ENCODE measurements around the gene ZCCHC4. TPM values are rescaled to one million over a fixed set of nuclear protein-coding genes. Genes with fewer than 3 reads are reported as not detected.

The ZCCHC4 gene
- polyA plus RNA-seq, 1 of the 3 experiments (the other 2 are of a cell fraction) = 4.8 TPM

- no peak overlapping the region for H3K27ac ChIP-seq (ENCODE audit: low read depth in 2 of 2, low read length in 1 of 2)
- ChIA-PET CTCF (interaction anchor here (0.8 to 2.3 kb wide), 3 partner anchors 10 to 66 kb away, joined by 3 to 14 read pairs (median 4); partner anchors contain the start of gene ZCCHC4), POLR2A (no interaction called here)
- no peak for TF ChIP-seq PBX3 (IDR thresholded peaks at IDR 0.05)
- TF ChIP-seq YY1 (IDR thresholded peaks at IDR 0.05; ENCODE audit: low read depth) = no peak
- no peak for TF ChIP-seq EZH2phosphoT487 (IDR thresholded peaks at IDR 0.05; ENCODE audit: borderline replicate concordance, low read depth)
- no peak for TF ChIP-seq ELF1 (IDR thresholded peaks at IDR 0.05)
- no peak for TF ChIP-seq MAX (IDR thresholded peaks at IDR 0.05; ENCODE audit: low read depth)
- TF ChIP-seq FOXJ3 (CRISPR knock-in tag; IDR thresholded peaks at IDR 0.05) = no peak
- no peak for TF ChIP-seq SMC3 (IDR thresholded peaks at IDR 0.05; ENCODE audit: low read depth, low read length)
- no peak for TF ChIP-seq RAD21 (IDR thresholded peaks at IDR 0.05; ENCODE audit: low read length)
- TF ChIP-seq ZBTB33 (IDR thresholded peaks at IDR 0.05; ENCODE audit: borderline replicate concordance, low read depth) = no peak
- TF ChIP-seq USF2 (IDR thresholded peaks at IDR 0.05; ENCODE audit: borderline replicate concordance, low read depth, low read length) = no peak
- TF ChIP-seq GABPA (IDR thresholded peaks at IDR 0.05; ENCODE audit: low read depth) = no peak
- TF ChIP-seq TAF1 (IDR thresholded peaks at IDR 0.05; ENCODE audit: borderline replicate concordance, low read depth, low read length) = no peak
- TF ChIP-seq NRF1 (IDR thresholded peaks at IDR 0.05; ENCODE audit: low read depth, low read length) = no peak
- TF ChIP-seq FOSL2 (IDR thresholded peaks at IDR 0.05; ENCODE audit: borderline replicate concordance, low read depth) = no peak
- no peak for TF ChIP-seq CTCF (IDR thresholded peaks at IDR 0.05)
- TF ChIP-seq REST (IDR thresholded peaks at IDR 0.05; ENCODE audit: low read depth, low read length) = no peak
- no peak for TF ChIP-seq RFX5 (IDR thresholded peaks at IDR 0.05; ENCODE audit: low read length)
- TF ChIP-seq IRF3 (IDR thresholded peaks at IDR 0.05; ENCODE audit: low read depth, low read length) = no peak
- TF ChIP-seq RCOR1 (IDR thresholded peaks at IDR 0.05; ENCODE audit: low read length) = no peak
- DNase-seq = no peak
- H3K79me2 ChIP-seq (ENCODE audit: insufficient read depth) = peaks cover 30% of the 10 kb centered on the region
- peak overlapping the region; percentile 77 for H3K4me2 ChIP-seq
- WGBS (ENCODE audit: low lambda C conversion rate) = 96% methylated on average over 6 of the region's 6 CpGs
- H3K27me3 ChIP-seq (ENCODE audit: insufficient read depth) = no peaks in the 10 kb centered on the region
- no peaks in the 10 kb centered on the region for H4K20me1 ChIP-seq (ENCODE audit: insufficient read depth)
- peaks cover 17% of the 10 kb centered on the region for H3F3A ChIP-seq (replicated peaks; ENCODE audit: insufficient read depth)
- no peaks in the 10 kb centered on the region for H3K9me3 ChIP-seq
- no peaks in the 10 kb centered on the region for H3K9me2 ChIP-seq
- no peak overlapping the region for H2AFZ ChIP-seq (ENCODE audit: low read depth)
- H3K9ac ChIP-seq = no peak overlapping the region
- H3K4me3 ChIP-seq (ENCODE audit: low read depth in 2 of 2, low read length in 1 of 2) = peak overlapping the region; percentile 71 to 95; a peak in 3 of 4 replicates
- peaks cover 0 to 15% of the 10 kb centered on the region in 2 experiments; a peak in 2 of 4 replicates for H3K4me1 ChIP-seq (ENCODE audit: control insufficient read depth in 1 of 2, insufficient read depth in 2 of 2, low read depth in 1 of 2, low read length in 1 of 2)
- peaks cover 19 to 21% of the 10 kb centered on the region in 2 experiments for H3K36me3 ChIP-seq (replicated peaks in 1 of 2; ENCODE audit: control insufficient read depth in 1 of 2, insufficient read depth in 2 of 2, low read length in 1 of 2)
Measured at GRCh38 chr4:25378437-25378743, 65.8 kb downstream of the ZCCHC4 start.
